Spleen (tissue), 11 donors: Measurements from ENCODE around the gene TFB1M. TPM values are rescaled to one million over a fixed set of nuclear protein-coding genes. Genes with fewer than 3 reads are reported as not detected.
A peak's percentile ranks its signal among the peaks of the same experiment; 100 is the strongest.
"Not testable (repeated sequence)": the region's sequence is repeated elsewhere in the genome, so short reads cannot be mapped to it uniquely, and the experiment has no call there.

Experiments used
- DNase-seq: peaks from one replicate; pipeline ENCODE4 v3.0.0-alpha.2; 2020
- H3K27ac ChIP-seq, 8 donors: fragments of 200-600 bp; sonication (generic) in 7 of 8; 1 replicate in 4 of 8; 2 replicates in 4 of 8; pipeline versions ENCODE4 v1.5.0 to v1.8.0; 2016 to 2021; ENCODE audit warnings: inconsistent platforms in 4 of 8, mild to moderate bottlenecking in 4 of 8, moderate library complexity in 1 of 8
- H3K27me3 ChIP-seq, 7 donors: fragments of 200-600 bp; sonication (generic) in 6 of 7; replicated peaks in 1 of 7; 1 replicate in 4 of 7; 2 replicates in 3 of 7; pipeline versions ENCODE4 v1.5.0 to v1.8.0; 2016 to 2021; ENCODE audit warnings: inconsistent platforms in 3 of 7, mild to moderate bottlenecking in 1 of 7
- H3K36me3 ChIP-seq, 6 donors: fragments of 200-600 bp; sonication (generic) in 5 of 6; 1 replicate in 4 of 6; 2 replicates in 2 of 6; pipeline versions ENCODE4 v1.5.0 to v1.8.0; 2016 to 2021; ENCODE audit warnings: inconsistent platforms in 2 of 6
- H3K4me1 ChIP-seq, 6 donors: fragments of 200-600 bp; sonication (generic) in 5 of 6; 1 replicate in 3 of 6; 2 replicates in 3 of 6; pipeline versions ENCODE4 v1.5.0 to v1.8.0; 2016 to 2021; ENCODE audit warnings: inconsistent platforms in 3 of 6
- H3K4me3 ChIP-seq, 8 donors: fragments of 200-600 bp; sonication (generic) in 7 of 8; 1 replicate in 4 of 8; 2 replicates in 4 of 8; pipeline versions ENCODE4 v1.5.0 to v1.8.0; 2016 to 2021; ENCODE audit warnings: inconsistent platforms in 4 of 8, mild to moderate bottlenecking in 4 of 8, moderate library complexity in 2 of 8
- H3K9me3 ChIP-seq, 8 donors: fragments of 200-600 bp; sonication (generic) in 7 of 8; 1 replicate in 4 of 8; 2 replicates in 4 of 8; pipeline versions ENCODE4 v1.5.0 to v1.8.0; 2016 to 2021; ENCODE audit warnings: inconsistent platforms in 4 of 8
- POLR2A ChIP-seq, 3 donors: fragments of 450-650 bp; IDR thresholded peaks; one replicate each; pipeline ENCODE4 v1.5.1; 2017; ENCODE audit warnings: antibody characterized with exemption in 3 of 3, mild to moderate bottlenecking in 1 of 3
- POLR2AphosphoS5 ChIP-seq, 3 donors: sonication (generic); formaldehyde crosslinking; IDR thresholded peaks; one replicate each; pipeline ENCODE4 v1.5.1; 2017; ENCODE audit warnings: antibody characterized with exemption in 3 of 3
- WGBS, 5 donors: extraction: QIAGEN DNeasy Blood & Tissue Kit in 3 of 5; methylation state at CpG; one replicate each; pipeline versions ENCODE4 v1.1.5 to v1.1.7; 2013 to 2018; 5-methylcytosine and 5-hydroxymethylcytosine counted together
- intact Hi-C: fragments of 100-400 bp; cut with DNase I; formaldehyde crosslinking; loops from one replicate; pipeline ENCODE4 v1.15.0; 2023; ENCODE audit warnings: low total_unique reads
- polyA plus RNA-seq, 3 donors: library from polyadenylated mRNA; stranded (reverse); fragments of 200-250 nt; gene quantifications; one replicate each; pipeline ENCODE4 v1.2.1, GENCODE V29; 2013
- total RNA-seq, 7 donors: library from RNA; depleted of rRNA in 3 of 7; stranded (reverse); fragments of >200 nt in 3 of 7; fragmentation: NEBNext Ultra II Directional in 4 of 7; extraction: Animal tissue kit (Norgen Biotek cat#: 25700) in 4 of 7; gene quantifications; one replicate each; pipeline versions ENCODE4 v1.1.0 to v1.2.1, GENCODE V29; 2016 to 2021
- TF ChIP-seq, protein P1 (sequence below), 11 experiments: fragments of 200-600 bp in 7 of 11; fragments of 450-650 bp in 4 of 11; sonication (generic) in 4 of 11; IDR thresholded peaks in 8 of 11; conservative IDR thresholded peaks in 3 of 11; 1 replicate in 7 of 11; 2 replicates in 4 of 11; pipeline versions ENCODE4 v1.4.0 to v1.8.0; 2016 to 2021; ENCODE audit warnings: antibody characterized with exemption in 11 of 11, inconsistent platforms in 4 of 11, mild to moderate bottlenecking in 1 of 11
- donor health status: healthy with polysubstance abuse.
- donor health status: DM: no; HTN: no; CAD: no; lungs with moderate emphysema.
- donor health status: DM: no; HTN: no; CAD: no.
- donor health status: Bipolar disorder and iron deficiency.
- donor health status: healthy.
- donor health status: DM: no; HTN: no; CAD: no.
- donor health status: DM: yes; HTN: yes; CAD: no.

TFB1M gene
- total and polyA plus RNA-seq, 10 donors, result 11.4 to 39.2 (median 21.0) TPM

- 0 to 2% (median 1%) methylated on average over 15 of the region's 15 CpGs for WGBS, 5 donors
- intact Hi-C loops, result no loop called here
- H3K4me1 ChIP-seq, result peaks cover 0 to 53% (median 30%) of the 10 kb centered on the region in 6 donors
- H3K27me3 ChIP-seq, result no peaks in the 10 kb centered on the region
- TF ChIP-seq POLR2A (IDR thresholded peaks at IDR 0.05) (no peak), POLR2AphosphoS5 (IDR thresholded peaks at IDR 0.05) (no peak)
- TF ChIP-seq, protein P1, sequence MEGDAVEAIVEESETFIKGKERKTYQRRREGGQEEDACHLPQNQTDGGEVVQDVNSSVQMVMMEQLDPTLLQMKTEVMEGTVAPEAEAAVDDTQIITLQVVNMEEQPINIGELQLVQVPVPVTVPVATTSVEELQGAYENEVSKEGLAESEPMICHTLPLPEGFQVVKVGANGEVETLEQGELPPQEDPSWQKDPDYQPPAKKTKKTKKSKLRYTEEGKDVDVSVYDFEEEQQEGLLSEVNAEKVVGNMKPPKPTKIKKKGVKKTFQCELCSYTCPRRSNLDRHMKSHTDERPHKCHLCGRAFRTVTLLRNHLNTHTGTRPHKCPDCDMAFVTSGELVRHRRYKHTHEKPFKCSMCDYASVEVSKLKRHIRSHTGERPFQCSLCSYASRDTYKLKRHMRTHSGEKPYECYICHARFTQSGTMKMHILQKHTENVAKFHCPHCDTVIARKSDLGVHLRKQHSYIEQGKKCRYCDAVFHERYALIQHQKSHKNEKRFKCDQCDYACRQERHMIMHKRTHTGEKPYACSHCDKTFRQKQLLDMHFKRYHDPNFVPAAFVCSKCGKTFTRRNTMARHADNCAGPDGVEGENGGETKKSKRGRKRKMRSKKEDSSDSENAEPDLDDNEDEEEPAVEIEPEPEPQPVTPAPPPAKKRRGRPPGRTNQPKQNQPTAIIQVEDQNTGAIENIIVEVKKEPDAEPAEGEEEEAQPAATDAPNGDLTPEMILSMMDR (IDR thresholded peaks at IDR 0.05 in 8 of 11, conservative IDR thresholded peaks at IDR 0.05 in 3 of 11), result no peak
- no peak for DNase-seq
- H3K36me3 ChIP-seq, result peaks cover 0 to 22% (median 7%) of the 10 kb centered on the region in 6 donors
- peak overlapping the region; percentile 69 to 94 (median 91) for H3K27ac ChIP-seq
- peak overlapping the region; percentile 66 to 94 (median 83) for H3K4me3 ChIP-seq
- no peaks in the 10 kb centered on the region for H3K9me3 ChIP-seq
Measured at GRCh38 chr6:155313602-155314091, 637 bp downstream of the TFB1M start.

- WGBS, 5 donors, result 92 to 96% (median 93%) methylated on average over 7 of the region's 7 CpGs
- Histone ChIP-seq H3K4me1 (peaks cover 0 to 60% (median 30%) of the 10 kb centered on the region in 6 donors), H3K36me3 (peaks cover 0 to 29% (median 7%) of the 10 kb centered on the region in 6 donors), H3K27ac (peak overlapping the region in 4 of 8 donors; percentile 91 to 94 (median 93)), H3K4me3 (peak overlapping the region in 3 of 8 donors; percentile 84 to 94 (median 94))
- intact Hi-C loops, H3K9me3 ChIP-seq, DNase-seq, H3K27me3 ChIP-seq: not testable (repeated sequence)
Measured at GRCh38 chr6:155312950-155313349, 1.3 kb downstream of the TFB1M start.

GRCh38 chr6:155311583-155311982 lies 2.7 kb downstream of the TFB1M start:
- intact Hi-C loops, result no loop called here
- WGBS, 5 donors, result 84 to 94% (median 90%) methylated on average over 2 of the region's 2 CpGs
- Histone ChIP-seq H3K27me3 (no peaks in the 10 kb centered on the region), H3K4me3 (no peak overlapping the region), H3K9me3 (no peaks in the 10 kb centered on the region), H3K4me1 (peaks cover 0 to 63% (median 33%) of the 10 kb centered on the region in 6 donors), H3K36me3 (peaks cover 0 to 42% (median 7%) of the 10 kb centered on the region in 6 donors), H3K27ac (peak overlapping the region in 1 of 8 donors; percentile 29)
- TF ChIP-seq POLR2A (IDR thresholded peaks at IDR 0.05) (no peak), POLR2AphosphoS5 (IDR thresholded peaks at IDR 0.05) (no peak)
- TF ChIP-seq, protein P1 (IDR thresholded peaks at IDR 0.05 in 8 of 11, conservative IDR thresholded peaks at IDR 0.05 in 3 of 11), result no peak
- DNase-seq, result no peak

GRCh38 chr6:155311086-155311485 lies 3.2 kb downstream of the TFB1M start:
- no peaks in the 10 kb centered on the region for H3K9me3 ChIP-seq
- WGBS, 5 donors, result 59 to 85% (median 65%) methylated on average over 6 of the region's 6 CpGs
- H3K27ac ChIP-seq, result peak overlapping the region in 4 of 8 donors; percentile 27 to 36 (median 28)
- peaks cover 0 to 63% (median 33%) of the 10 kb centered on the region in 6 donors for H3K4me1 ChIP-seq
- H3K4me3 ChIP-seq, result no peak overlapping the region
- TF ChIP-seq, protein P1 (IDR thresholded peaks at IDR 0.05 in 8 of 11, conservative IDR thresholded peaks at IDR 0.05 in 3 of 11), result no peak
- TF ChIP-seq POLR2AphosphoS5 (IDR thresholded peaks at IDR 0.05) (no peak), POLR2A (IDR thresholded peaks at IDR 0.05) (no peak)
- H3K36me3 ChIP-seq, result peaks cover 0 to 47% (median 10%) of the 10 kb centered on the region in 6 donors
- DNase-seq, result no peak
- no peaks in the 10 kb centered on the region for H3K27me3 ChIP-seq
- intact Hi-C loops, result no loop called here
